SU-DHL-6 (cell line): ENCODE measurements around the gene ATP8B2.

Experiments used
- H2AFZ ChIP-seq: fragments of 200-600 bp; sonication (generic); 2 replicates; pipeline ENCODE4 v1.6.1; 2014; ENCODE audit warnings: low read depth, mild to moderate bottlenecking, moderate library complexity, mixed read lengths, antibody characterized with exemption, low read length; ENCODE audit not compliant: severe bottlenecking
- H3F3A ChIP-seq: fragments of 200-600 bp; shearing (Covaris generic); 2 replicates; pipeline ENCODE4 v1.6.0; 2016; ENCODE audit warnings: antibody characterized with exemption, mild to moderate bottlenecking; ENCODE audit not compliant: insufficient read depth
- H3K27ac ChIP-seq: fragments of 200-600 bp; sonication (generic); 2 replicates; pipeline ENCODE4 v1.5.1; 2016; ENCODE audit warnings: low read depth, mild to moderate bottlenecking, low read length, moderate library complexity, mixed read lengths
- H3K27me3 ChIP-seq: fragments of 200-600 bp; sonication (generic), shearing (Covaris generic); 2 replicates; pipeline ENCODE4 v1.6.0; 2014; ENCODE audit warnings: mild to moderate bottlenecking, low read length
- H3K36me3 ChIP-seq: fragments of 200-600 bp; sonication (generic); 2 replicates; pipeline ENCODE4 v1.6.1; 2014; ENCODE audit warnings: mild to moderate bottlenecking, low read length, mixed read lengths
- H3K4me2 ChIP-seq: fragments of 300-600, 200-600 bp; shearing (Covaris generic), sonication (generic); 2 replicates; pipeline ENCODE4 v1.6.0; 2014; ENCODE audit warnings: low read length, low read depth, mild to moderate bottlenecking; ENCODE audit not compliant: poor library complexity, severe bottlenecking
- H3K4me3 ChIP-seq: fragments of 200-600 bp; sonication (generic); 2 replicates; pipeline ENCODE4 v1.5.1; 2014; ENCODE audit warnings: antibody characterized with exemption, low read length, mild to moderate bottlenecking, mixed read lengths; ENCODE audit not compliant: insufficient read depth, poor library complexity, severe bottlenecking
- H3K79me2 ChIP-seq: fragments of 200-600 bp; sonication (generic); 2 replicates; pipeline ENCODE4 v1.6.1; 2014; ENCODE audit warnings: mild to moderate bottlenecking, low read length, moderate library complexity; ENCODE audit not compliant: insufficient read depth
- H3K9ac ChIP-seq: fragments of 200-600 bp; sonication (generic); 2 replicates; pipeline ENCODE4 v1.7.0; 2014; ENCODE audit warnings: mild to moderate bottlenecking, low read length
- H3K9me2 ChIP-seq: fragments of 200-600 bp; sonication (generic); replicated peaks from 2 replicates; pipeline ENCODE4 v1.6.1; 2014; ENCODE audit warnings: low read length; ENCODE audit not compliant: insufficient read depth
- H3K9me3 ChIP-seq: fragments of 200-600 bp; sonication (generic); 2 replicates; pipeline ENCODE4 v1.6.1; 2014; ENCODE audit warnings: low read length, mixed read lengths; ENCODE audit not compliant: insufficient read depth
- H4K20me1 ChIP-seq: fragments of 200-600 bp; sonication (generic); 2 replicates; pipeline ENCODE4 v1.6.1; 2014; ENCODE audit warnings: low read depth, mild to moderate bottlenecking, antibody characterized with exemption, low read length, moderate library complexity, mixed read lengths
- CTCF ChIP-seq: fragments of 200-600 bp; sonication (generic); IDR thresholded peaks from one replicate; pipeline ENCODE4 v1.5.1; 2017; ENCODE audit warnings: antibody characterized with exemption, mild to moderate bottlenecking, low read length, moderate library complexity; ENCODE audit not compliant: insufficient read depth, poor library complexity, severe bottlenecking
- EZH2phosphoT487 ChIP-seq: fragments of 200-600 bp; sonication (generic), shearing (Covaris generic); conservative IDR thresholded peaks from 2 replicates; pipeline ENCODE4 v1.6.1; 2018; ENCODE audit warnings: mild to moderate bottlenecking, antibody characterized with exemption, low read length, moderate library complexity, mixed read lengths

The ATP8B2 gene

GRCh38 chr1:154386643-154387352 is 61.5 kb downstream of the ATP8B2 start:
- Histone ChIP-seq H2AFZ (peak overlapping the region; percentile 1), H3K27ac (no peak overlapping the region), H4K20me1 (no peaks in the 10 kb centered on the region), H3K9me3 (no peaks in the 10 kb centered on the region), H3K79me2 (no peaks in the 10 kb centered on the region), H3K36me3 (no peaks in the 10 kb centered on the region), H3K9ac (no peak overlapping the region), H3K27me3 (no peaks in the 10 kb centered on the region), H3K9me2 (no peaks in the 10 kb centered on the region), H3F3A (no peaks in the 10 kb centered on the region), H3K4me2 (no peak overlapping the region), H3K4me3 (no peak overlapping the region)
- TF ChIP-seq EZH2phosphoT487 (no peak), CTCF (no peak)

GRCh38 chr1:154391086-154391770 is 65.9 kb downstream of the ATP8B2 start:
- Histone ChIP-seq H3K9me2 (no peaks in the 10 kb centered on the region), H3K27ac (no peak overlapping the region), H3K27me3 (no peaks in the 10 kb centered on the region), H3F3A (no peaks in the 10 kb centered on the region), H3K4me2 (no peak overlapping the region), H3K79me2 (no peaks in the 10 kb centered on the region), H3K9ac (no peak overlapping the region), H2AFZ (no peak overlapping the region), H3K9me3 (no peaks in the 10 kb centered on the region), H3K4me3 (no peak overlapping the region), H4K20me1 (no peaks in the 10 kb centered on the region), H3K36me3 (no peaks in the 10 kb centered on the region)
- TF ChIP-seq EZH2phosphoT487 (no peak), CTCF (no peak)

GRCh38 chr1:154398141-154398540 is 72.8 kb downstream of the ATP8B2 start:
- Histone ChIP-seq H3K79me2 (no peaks in the 10 kb centered on the region), H3K9ac (no peak overlapping the region), H3F3A (no peaks in the 10 kb centered on the region), H3K27me3 (no peaks in the 10 kb centered on the region), H3K4me2 (no peak overlapping the region), H3K27ac (no peak overlapping the region), H3K9me2 (no peaks in the 10 kb centered on the region), H3K9me3 (no peaks in the 10 kb centered on the region), H3K36me3 (no peaks in the 10 kb centered on the region), H4K20me1 (no peaks in the 10 kb centered on the region), H2AFZ (no peak overlapping the region), H3K4me3 (no peak overlapping the region)
- no peak for TF ChIP-seq EZH2phosphoT487
- no peak for TF ChIP-seq CTCF
